Measurements from ENCODE around the gene NTF3. TPM values are rescaled to one million over a fixed set of nuclear protein-coding genes. Genes with fewer than 3 reads are reported as not detected.

NTF3 gene
- total and polyA plus RNA-seq, 2 of the 8 experiments (the other 6 are each of a cell fraction or from before 2014, with no cell fraction given): 1.4 to 2.3 TPM

DNA sequence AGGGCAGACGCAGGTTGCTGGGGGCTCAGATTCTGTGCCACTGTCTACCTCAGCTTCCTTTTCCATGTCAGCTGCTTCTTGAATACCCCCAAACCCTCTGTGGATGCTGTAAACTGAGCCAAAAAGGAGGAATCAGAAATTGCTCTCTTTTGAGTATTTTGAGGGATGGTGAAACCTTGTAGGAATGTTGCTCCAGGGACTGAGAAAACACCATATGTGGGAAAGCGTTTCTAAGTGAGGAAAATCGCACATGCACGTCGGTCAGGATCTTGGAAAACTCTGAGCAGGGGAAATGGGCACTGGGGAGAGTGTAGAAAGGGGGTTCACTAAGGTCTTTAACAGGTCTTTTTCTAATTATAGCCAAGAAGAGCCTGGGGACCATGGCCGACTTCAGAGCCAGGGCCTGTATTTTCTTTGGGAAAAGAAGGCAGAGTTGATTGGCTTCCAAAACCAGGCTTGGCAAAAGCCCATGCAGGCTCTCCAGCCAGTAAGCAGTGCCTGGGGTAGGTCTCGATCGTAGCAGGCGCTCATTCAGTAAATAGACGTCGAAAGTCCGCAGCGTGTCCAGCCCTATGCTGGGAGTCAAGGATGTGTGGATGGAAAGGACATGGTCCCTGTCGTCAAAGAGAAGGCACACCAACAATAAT is 58.0 kb downstream of the NTF3 start:
- no peak overlapping the region for H2BK5ac ChIP-seq (ENCODE audit: low read depth, low read length)
- no peak overlapping the region for H2BK120ac ChIP-seq (replicated peaks; ENCODE audit: low read depth, low read length)
- no peak overlapping the region for H2AFZ ChIP-seq (ENCODE audit: low read length)
- H3K9ac ChIP-seq (replicated peaks in 1 of 4; ENCODE audit: extremely low read depth in 1 of 4, low read depth in 3 of 4, low read length in 3 of 4): no peak overlapping the region
- no peaks in the 10 kb centered on the region for H3K9me3 ChIP-seq (ENCODE audit: insufficient read depth in 2 of 2, low read depth in 1 of 2, low read length in 1 of 2)
- 91% methylated on average over 14 of the region's 14 CpGs; no CpG with 5 or more reads in 1 of the 2 experiments for WGBS, 2 experiments (ENCODE audit: extremely low coverage in 1 of 2, insufficient coverage in 1 of 2, insufficient read length in 1 of 2, insufficient replicate concordance in 2 of 2, low coverage in 1 of 2, low lambda C conversion rate in 2 of 2, missing lambda C conversion rate in 1 of 2)
- H3K56ac ChIP-seq (replicated peaks; ENCODE audit: insufficient read length, low read depth, low read length): no peak overlapping the region
- H3K36me3 ChIP-seq (ENCODE audit: control insufficient read depth in 2 of 4, insufficient read depth in 4 of 4, low read length in 3 of 4): no peaks in the 10 kb centered on the region
- no peak overlapping the region for H4K91ac ChIP-seq (replicated peaks; ENCODE audit: insufficient read length, low read length)
- no peaks in the 10 kb centered on the region for H3K27me3 ChIP-seq (replicated peaks in 1 of 4; ENCODE audit: control insufficient read depth in 3 of 4, extremely low read depth in 1 of 4, insufficient read depth in 3 of 4, low read length in 3 of 4)
- no peak for DNase-seq (ENCODE audit: low read depth in 1 of 2, low spot score in 2 of 2)
- H3K4me1 ChIP-seq (replicated peaks in 1 of 4; ENCODE audit: control insufficient read depth in 3 of 4, insufficient read depth in 4 of 4, low read length in 3 of 4): no peaks in the 10 kb centered on the region
- no peak overlapping the region for H2AK5ac ChIP-seq (ENCODE audit: low read depth, low read length)
- H4K20me1 ChIP-seq (replicated peaks in 1 of 2; ENCODE audit: control insufficient read depth in 1 of 2, insufficient read depth in 2 of 2, low read length in 2 of 2): peaks cover 0 to 2% of the 10 kb centered on the region in 2 experiments
- H3K79me1 ChIP-seq (ENCODE audit: low read depth, low read length): no peaks in the 10 kb centered on the region
- no peak overlapping the region for H3K23ac ChIP-seq (ENCODE audit: insufficient read length)
- H4K5ac ChIP-seq (ENCODE audit: insufficient read length, low read depth, low read length): no peak overlapping the region
- H2BK12ac ChIP-seq (ENCODE audit: low read depth, low read length): no peak overlapping the region
- no peak overlapping the region for H3K27ac ChIP-seq (ENCODE audit: low read depth, low read length)
- no peak overlapping the region for H4K8ac ChIP-seq (ENCODE audit: extremely low read depth, insufficient read depth, low read length)
- no peak overlapping the region for H2BK20ac ChIP-seq (ENCODE audit: low read length)
- no peak for FAIRE-seq
- TF ChIP-seq GTF2F1 (IDR thresholded peaks at IDR 0.05; ENCODE audit: borderline replicate concordance, low read depth, low read length) (no peak), CHD1 (IDR thresholded peaks at IDR 0.05; ENCODE audit: low read depth, low read length) (no peak), TBP (IDR thresholded peaks at IDR 0.05; ENCODE audit: low read depth, low read length) (no peak), HDAC6 (IDR thresholded peaks at IDR 0.05; ENCODE audit: low read depth, low read length) (no peak)
- TF ChIP-seq, protein P1, sequence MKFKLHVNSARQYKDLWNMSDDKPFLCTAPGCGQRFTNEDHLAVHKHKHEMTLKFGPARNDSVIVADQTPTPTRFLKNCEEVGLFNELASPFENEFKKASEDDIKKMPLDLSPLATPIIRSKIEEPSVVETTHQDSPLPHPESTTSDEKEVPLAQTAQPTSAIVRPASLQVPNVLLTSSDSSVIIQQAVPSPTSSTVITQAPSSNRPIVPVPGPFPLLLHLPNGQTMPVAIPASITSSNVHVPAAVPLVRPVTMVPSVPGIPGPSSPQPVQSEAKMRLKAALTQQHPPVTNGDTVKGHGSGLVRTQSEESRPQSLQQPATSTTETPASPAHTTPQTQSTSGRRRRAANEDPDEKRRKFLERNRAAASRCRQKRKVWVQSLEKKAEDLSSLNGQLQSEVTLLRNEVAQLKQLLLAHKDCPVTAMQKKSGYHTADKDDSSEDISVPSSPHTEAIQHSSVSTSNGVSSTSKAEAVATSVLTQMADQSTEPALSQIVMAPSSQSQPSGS (IDR thresholded peaks at IDR 0.05; ENCODE audit: low read length): no peak
- no peaks in the 10 kb centered on the region for H3K79me2 ChIP-seq (ENCODE audit: control insufficient read depth in 1 of 2, insufficient read depth in 2 of 2, low read length in 2 of 2)
- no peak overlapping the region for H3K4ac ChIP-seq (replicated peaks; ENCODE audit: insufficient read length, low read depth, low read length)
- H3K4me2 ChIP-seq (ENCODE audit: insufficient read depth in 1 of 2, low read depth in 2 of 2, low read length in 2 of 2): no peak overlapping the region
- no peak overlapping the region for H3K14ac ChIP-seq (ENCODE audit: insufficient read length)
- no peak overlapping the region for H3K4me3 ChIP-seq (ENCODE audit: extremely low read depth in 1 of 4, insufficient read depth in 2 of 4, low read depth in 3 of 4, low read length in 4 of 4)
- ChIA-PET CTCF (ENCODE audit: partially characterized antibody) (interaction anchor here (0.6 to 2.4 kb wide), 9 partner anchors 18 to 159 kb away, joined by 3 to 10 read pairs (median 3); no protein-coding TSS in a partner anchor), POLR2A (ENCODE audit: partially characterized antibody) (no interaction called here)
- no peak overlapping the region for H3K18ac ChIP-seq (ENCODE audit: extremely low read depth, low read length)
- no peaks in the 10 kb centered on the region for H3K23me2 ChIP-seq (ENCODE audit: low read depth, low read length)
- no peak overlapping the region for H2BK15ac ChIP-seq (ENCODE audit: low read length)
